ENCODE measurements around the gene RHBDL1. TPM values are rescaled to one million over a fixed set of nuclear protein-coding genes. Genes with fewer than 3 reads are reported as not detected.

The RHBDL1 gene
- total RNA-seq, 1 donor from 2014 or later, result 3.0 TPM

DNA sequence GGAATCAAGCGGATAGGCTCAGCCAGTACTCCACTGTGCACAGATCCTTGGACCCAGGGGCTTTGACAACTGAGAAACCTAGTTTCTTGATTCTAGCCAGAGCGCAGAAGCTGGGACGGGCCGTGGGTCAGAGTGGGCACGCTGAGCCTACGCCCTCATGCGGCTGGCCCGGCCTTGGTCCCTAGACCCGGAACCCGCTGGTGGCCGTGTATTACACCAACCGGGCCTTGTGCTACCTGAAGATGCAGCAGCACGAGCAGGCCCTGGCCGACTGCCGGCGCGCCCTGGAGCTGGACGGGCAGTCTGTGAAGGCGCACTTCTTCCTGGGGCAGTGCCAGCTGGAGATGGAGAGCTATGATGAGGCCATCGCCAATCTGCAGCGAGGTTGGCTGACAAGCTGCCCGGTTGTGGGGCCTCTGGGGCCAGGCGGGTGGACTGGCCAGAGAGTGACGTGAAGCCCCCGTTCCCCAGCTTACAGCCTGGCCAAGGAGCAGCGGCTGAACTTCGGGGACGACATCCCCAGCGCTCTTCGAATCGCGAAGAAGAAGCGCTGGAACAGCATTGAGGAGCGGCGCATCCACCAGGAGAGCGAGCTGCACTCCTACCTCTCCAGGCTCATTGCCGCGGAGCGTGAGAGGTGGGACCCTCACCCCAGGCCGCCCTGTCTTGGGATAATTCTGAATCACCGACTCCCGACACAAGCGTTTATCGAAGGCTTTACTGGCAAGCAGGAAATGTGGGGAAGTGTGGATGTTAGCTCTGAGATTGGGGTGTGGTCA, 5.7 kb downstream of the RHBDL1 start:
- peak overlapping the region; percentile 75 for H3K4me3 Mint-ChIP-seq (ENCODE audit: unreplicated experiment)
- TF ChIP-seq, protein P1, sequence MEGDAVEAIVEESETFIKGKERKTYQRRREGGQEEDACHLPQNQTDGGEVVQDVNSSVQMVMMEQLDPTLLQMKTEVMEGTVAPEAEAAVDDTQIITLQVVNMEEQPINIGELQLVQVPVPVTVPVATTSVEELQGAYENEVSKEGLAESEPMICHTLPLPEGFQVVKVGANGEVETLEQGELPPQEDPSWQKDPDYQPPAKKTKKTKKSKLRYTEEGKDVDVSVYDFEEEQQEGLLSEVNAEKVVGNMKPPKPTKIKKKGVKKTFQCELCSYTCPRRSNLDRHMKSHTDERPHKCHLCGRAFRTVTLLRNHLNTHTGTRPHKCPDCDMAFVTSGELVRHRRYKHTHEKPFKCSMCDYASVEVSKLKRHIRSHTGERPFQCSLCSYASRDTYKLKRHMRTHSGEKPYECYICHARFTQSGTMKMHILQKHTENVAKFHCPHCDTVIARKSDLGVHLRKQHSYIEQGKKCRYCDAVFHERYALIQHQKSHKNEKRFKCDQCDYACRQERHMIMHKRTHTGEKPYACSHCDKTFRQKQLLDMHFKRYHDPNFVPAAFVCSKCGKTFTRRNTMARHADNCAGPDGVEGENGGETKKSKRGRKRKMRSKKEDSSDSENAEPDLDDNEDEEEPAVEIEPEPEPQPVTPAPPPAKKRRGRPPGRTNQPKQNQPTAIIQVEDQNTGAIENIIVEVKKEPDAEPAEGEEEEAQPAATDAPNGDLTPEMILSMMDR (IDR thresholded peaks at IDR 0.05), result peak; percentile 38
- peak overlapping the region; percentile 71 for H3K27ac Mint-ChIP-seq (ENCODE audit: unreplicated experiment)
- peaks cover 38% of the 10 kb centered on the region for H3K4me1 Mint-ChIP-seq (ENCODE audit: low read depth)
- H3K27me3 Mint-ChIP-seq (ENCODE audit: low read depth), result no peaks in the 10 kb centered on the region
- no peak for DNase-seq (ENCODE audit: low spot score)
- no peaks in the 10 kb centered on the region for H3K9me3 Mint-ChIP-seq (ENCODE audit: low read depth)
- H3K36me3 Mint-ChIP-seq (ENCODE audit: low read depth), result peaks cover 10% of the 10 kb centered on the region

DNA sequence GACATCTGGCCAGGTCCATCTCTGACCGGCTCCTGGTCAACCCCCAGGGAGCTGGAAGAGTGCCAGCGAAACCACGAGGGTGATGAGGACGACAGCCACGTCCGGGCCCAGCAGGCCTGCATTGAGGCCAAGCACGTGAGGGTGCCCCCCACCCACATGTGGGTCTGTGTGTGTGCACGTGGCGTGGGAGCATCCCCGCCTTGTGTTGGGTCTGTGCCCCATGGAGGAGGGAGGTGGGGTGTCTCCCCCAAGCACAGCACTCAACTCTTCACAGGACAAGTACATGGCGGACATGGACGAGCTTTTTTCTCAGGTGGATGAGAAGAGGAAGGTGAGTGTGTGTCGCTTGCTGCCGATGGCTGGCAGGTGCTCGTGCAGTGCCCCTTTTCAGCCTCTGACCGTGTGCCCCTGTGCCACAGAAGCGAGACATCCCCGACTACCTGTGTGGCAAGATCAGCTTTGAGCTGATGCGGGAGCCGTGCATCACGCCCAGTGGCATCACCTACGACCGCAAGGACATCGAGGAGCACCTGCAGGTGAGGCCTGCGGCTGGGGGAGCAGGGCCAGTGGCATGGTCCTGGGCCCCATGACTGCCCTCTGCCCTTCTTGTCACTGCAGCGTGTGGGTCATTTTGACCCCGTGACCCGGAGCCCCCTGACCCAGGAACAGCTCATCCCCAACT, 6.4 kb downstream of the RHBDL1 start:
- Mint-ChIP-seq H3K27ac (ENCODE audit: unreplicated experiment) (peak overlapping the region; percentile 71), H3K4me3 (ENCODE audit: unreplicated experiment) (peak overlapping the region; percentile 75), H3K9me3 (ENCODE audit: low read depth) (no peaks in the 10 kb centered on the region), H3K4me1 (ENCODE audit: low read depth) (peaks cover 38% of the 10 kb centered on the region), H3K27me3 (ENCODE audit: low read depth) (no peaks in the 10 kb centered on the region), H3K36me3 (ENCODE audit: low read depth) (peaks cover 10% of the 10 kb centered on the region)
- DNase-seq (ENCODE audit: low spot score), result no peak
- TF ChIP-seq, protein P1 (IDR thresholded peaks at IDR 0.05), result no peak

DNA sequence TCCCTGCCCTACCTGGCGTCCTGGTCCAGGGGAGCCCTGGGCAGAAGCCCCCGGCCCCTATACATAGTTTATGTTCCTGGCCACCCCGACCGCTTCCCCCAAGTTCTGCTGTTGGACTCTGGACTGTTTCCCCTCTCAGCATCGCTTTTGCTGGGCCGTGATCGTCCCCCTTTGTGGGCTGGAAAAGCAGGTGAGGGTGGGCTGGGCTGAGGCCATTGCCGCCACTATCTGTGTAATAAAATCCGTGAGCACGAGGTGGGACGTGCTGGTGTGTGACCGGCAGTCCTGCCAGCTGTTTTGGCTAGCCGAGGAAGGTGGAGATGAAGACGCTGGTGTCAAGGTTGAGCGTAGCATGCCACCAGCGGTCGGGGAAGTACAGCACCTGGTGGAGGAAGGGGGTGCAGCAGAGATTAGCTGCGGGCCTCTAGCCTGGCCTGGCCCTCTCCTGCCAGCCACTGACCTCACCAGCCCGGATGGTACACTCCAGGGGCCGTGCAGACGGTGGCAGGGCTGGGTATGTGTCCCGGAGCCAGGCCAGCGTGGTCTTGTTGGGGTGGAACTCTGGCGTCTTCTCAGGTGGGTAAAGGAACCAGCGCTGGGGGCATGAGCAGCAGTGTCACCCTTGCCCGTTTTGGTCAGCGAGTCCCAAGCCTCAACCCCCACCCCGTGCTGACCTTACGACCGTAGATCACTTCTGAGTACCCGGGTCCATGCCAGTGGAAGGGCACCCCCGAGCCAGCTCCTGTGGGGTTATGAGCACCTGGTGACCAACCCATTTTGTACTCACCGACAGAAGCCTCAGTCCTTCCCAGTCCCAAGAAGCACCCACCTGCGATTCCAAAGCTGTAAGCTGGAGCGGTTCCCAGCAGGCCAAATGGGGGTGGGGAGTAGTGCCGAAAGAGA, 7.3 kb downstream of the RHBDL1 start:
- Mint-ChIP-seq H3K27ac (ENCODE audit: unreplicated experiment) (peak overlapping the region; percentile 59), H3K9me3 (ENCODE audit: low read depth) (no peaks in the 10 kb centered on the region), H3K27me3 (ENCODE audit: low read depth) (no peaks in the 10 kb centered on the region), H3K36me3 (ENCODE audit: low read depth) (peaks cover 11% of the 10 kb centered on the region), H3K4me1 (ENCODE audit: low read depth) (peaks cover 38% of the 10 kb centered on the region), H3K4me3 (ENCODE audit: unreplicated experiment) (peak overlapping the region; percentile 68)
- TF ChIP-seq, protein P1 (IDR thresholded peaks at IDR 0.05), result no peak
- no peak for DNase-seq (ENCODE audit: low spot score)

DNA sequence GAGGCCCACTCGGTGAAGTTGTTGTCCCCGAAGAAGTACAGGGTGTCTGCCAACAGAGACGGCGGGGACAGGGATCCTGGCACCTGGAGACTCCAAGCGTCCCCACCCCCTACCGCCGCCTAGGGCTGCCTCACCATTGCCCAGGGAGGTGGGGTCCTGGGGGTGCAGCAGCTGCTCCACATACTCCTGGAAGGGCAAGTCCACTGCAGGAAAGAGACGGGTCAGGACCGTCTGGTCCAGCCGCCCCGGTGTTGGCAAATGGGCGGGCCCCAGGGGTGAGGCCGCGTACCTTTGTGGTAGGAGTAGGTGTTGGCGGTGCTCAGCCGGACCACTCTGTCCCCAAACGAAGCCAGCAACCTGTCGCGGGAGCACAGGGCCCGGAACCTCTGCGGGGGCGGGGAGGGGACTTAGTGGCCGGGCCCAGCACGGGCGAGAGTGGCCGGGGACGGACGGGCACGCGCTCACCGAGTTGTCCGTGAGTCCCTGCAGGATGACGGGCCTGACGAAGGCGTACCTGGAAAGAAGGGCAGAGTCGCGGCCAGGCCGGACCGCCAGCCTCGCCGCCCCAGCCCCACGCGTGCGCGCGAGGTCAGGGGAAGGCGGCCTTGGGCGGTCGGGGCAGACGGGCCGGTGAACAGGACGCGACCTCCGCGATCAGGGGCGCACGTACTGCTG, 8.1 kb downstream of the RHBDL1 start:
- Mint-ChIP-seq H3K36me3 (ENCODE audit: low read depth) (peaks cover 11% of the 10 kb centered on the region), H3K4me3 (ENCODE audit: unreplicated experiment) (peak overlapping the region; percentile 68), H3K9me3 (ENCODE audit: low read depth) (no peaks in the 10 kb centered on the region), H3K27ac (ENCODE audit: unreplicated experiment) (peak overlapping the region; percentile 59), H3K27me3 (ENCODE audit: low read depth) (no peaks in the 10 kb centered on the region), H3K4me1 (ENCODE audit: low read depth) (peaks cover 39% of the 10 kb centered on the region)
- TF ChIP-seq, protein P1 (IDR thresholded peaks at IDR 0.05), result no peak
- no peak for DNase-seq (ENCODE audit: low spot score)
